Epithelial cell of prostate (primary cell): ENCODE measurements around the gene CD300LG.
"Not testable (repeated sequence)": the region's sequence is repeated elsewhere in the genome, so short reads cannot be mapped to it uniquely, and the experiment has no call there.

ENCODE experiments used
- DNase-seq: peaks from one replicate; pipeline ENCODE4 v3.0.0-alpha.2; 2011; ENCODE audit warnings: low read depth, low spot score
- H3K27ac ChIP-seq: fragments of 450-650 bp; 2 replicates; pipeline ENCODE4 v1.5.1; 2017; ENCODE audit warnings: mild to moderate bottlenecking

The CD300LG gene

DNA sequence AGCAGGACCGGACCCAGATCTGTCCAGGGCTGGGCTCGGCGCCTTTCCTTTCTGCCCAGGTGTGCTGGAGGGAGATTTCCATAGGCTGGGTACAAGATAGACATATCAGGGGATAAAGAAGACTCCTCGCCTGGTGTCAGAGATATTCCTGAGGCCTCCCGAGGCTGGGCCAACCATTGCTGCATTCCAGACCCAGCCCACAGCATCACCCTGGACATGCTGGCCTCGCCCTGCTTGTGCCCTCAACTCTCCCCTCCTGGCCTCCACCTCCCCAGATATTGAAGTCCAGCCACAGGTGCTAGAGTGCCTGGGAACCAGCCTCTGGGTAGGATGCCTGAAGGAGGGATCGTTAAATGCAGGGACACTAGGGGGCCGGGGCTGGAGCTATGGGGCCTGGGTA, 2.1 kb downstream of the CD300LG start:
- DNase-seq, result no peak
- H3K27ac ChIP-seq, result no peak overlapping the region

GRCh38 chr17:43852571-43852970, 5.6 kb downstream of the CD300LG start:
- no peak overlapping the region for H3K27ac ChIP-seq
- DNase-seq, result no peak

GRCh38 chr17:43853546-43853945, 6.6 kb downstream of the CD300LG start:
- H3K27ac ChIP-seq, result no peak overlapping the region
- no peak for DNase-seq

DNA sequence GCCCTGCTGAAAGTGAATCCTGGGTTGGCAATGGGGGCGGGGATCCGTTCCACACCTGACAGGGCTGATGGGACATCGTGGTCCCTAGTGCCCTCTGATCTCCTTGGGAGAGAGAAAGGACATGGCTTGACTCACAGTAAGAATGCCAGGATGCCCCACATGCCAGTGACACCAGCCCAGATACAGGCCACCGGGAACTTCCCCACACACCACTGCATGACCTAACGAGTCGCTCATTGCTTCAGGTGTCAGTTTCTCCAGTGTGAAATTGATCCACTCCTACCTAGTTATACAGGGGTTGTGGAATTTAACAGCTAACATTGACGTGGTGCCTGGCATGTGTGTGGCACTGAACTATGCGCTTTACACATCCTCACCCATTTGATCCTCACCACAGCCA, 7.5 kb downstream of the CD300LG start:
- no peak for DNase-seq
- no peak overlapping the region for H3K27ac ChIP-seq

- no peak overlapping the region for H3K27ac ChIP-seq
- DNase-seq, result no peak
Observed at GRCh38 chr17:43855061-43855460, 8.1 kb downstream of the CD300LG start.

DNA sequence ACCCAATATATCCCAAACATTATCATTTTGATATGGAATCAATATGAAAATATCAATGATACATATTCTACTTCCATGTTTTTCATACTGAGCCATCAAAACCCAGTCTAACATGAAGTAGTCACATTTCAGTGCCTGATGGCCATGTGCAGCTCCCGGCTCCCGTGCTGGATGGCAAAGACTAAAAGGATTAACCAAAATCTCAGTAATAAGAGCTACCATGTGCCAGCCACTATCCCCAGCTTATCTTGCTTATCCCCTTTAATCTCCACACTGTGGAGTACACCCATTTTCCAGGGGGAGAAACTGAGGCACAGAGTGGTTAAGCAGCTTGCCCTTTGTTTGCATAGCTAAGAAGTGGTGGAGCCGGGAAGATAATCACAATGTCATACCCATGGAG, 9.2 kb downstream of the CD300LG start:
- DNase-seq, result no peak
- H3K27ac ChIP-seq, result no peak overlapping the region

- no peak for DNase-seq
- H3K27ac ChIP-seq, result no peak overlapping the region
Observed at GRCh38 chr17:43857141-43857540, 10.2 kb downstream of the CD300LG start.

GRCh38 chr17:43857957-43858600, 11.1 kb downstream of the CD300LG start:
- H3K27ac ChIP-seq, result no peak overlapping the region
- no peak for DNase-seq

- no peak overlapping the region for H3K27ac ChIP-seq
- DNase-seq, result no peak
Observed at GRCh38 chr17:43860077-43860725, 13.2 kb downstream of the CD300LG start.

DNA sequence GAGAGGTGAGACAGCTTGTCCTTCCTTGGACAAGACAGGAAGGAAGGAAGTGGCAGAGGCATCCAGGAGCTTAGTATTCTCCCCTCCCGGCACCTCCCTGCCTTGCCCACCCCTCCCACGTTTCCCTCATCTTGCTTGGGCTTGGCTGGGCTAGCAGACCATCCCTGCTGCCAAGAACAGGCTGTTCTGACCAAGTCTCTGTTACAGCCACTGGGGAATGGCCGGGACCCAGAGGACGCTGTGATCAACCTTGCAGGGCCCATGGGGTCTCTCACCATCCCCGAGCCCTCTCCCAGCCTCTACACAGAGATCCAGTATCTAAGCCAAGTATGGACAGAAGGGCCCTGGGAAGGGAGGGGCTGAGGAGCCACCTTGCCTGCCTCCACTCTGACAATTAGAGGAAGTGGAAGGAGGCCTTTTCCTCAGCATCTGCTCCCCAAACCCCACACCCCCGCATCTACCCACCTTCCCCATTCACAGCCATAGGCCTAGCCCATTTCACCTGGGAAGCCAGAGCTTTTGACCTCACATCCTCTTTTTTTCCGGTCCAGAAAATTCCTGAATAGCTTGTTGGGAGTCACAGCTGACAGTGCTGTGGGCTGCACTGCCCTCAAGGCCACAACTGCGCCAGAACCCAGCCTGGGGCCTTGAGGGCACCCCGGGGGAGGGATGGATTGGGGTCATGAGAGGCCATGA, 14.1 kb downstream of the CD300LG start:
- H3K27ac ChIP-seq, result no peak overlapping the region
- DNase-seq, result no peak

GRCh38 chr17:43861960-43862359, 15.0 kb downstream of the CD300LG start:
- H3K27ac ChIP-seq, result no peak overlapping the region
- no peak for DNase-seq

DNA sequence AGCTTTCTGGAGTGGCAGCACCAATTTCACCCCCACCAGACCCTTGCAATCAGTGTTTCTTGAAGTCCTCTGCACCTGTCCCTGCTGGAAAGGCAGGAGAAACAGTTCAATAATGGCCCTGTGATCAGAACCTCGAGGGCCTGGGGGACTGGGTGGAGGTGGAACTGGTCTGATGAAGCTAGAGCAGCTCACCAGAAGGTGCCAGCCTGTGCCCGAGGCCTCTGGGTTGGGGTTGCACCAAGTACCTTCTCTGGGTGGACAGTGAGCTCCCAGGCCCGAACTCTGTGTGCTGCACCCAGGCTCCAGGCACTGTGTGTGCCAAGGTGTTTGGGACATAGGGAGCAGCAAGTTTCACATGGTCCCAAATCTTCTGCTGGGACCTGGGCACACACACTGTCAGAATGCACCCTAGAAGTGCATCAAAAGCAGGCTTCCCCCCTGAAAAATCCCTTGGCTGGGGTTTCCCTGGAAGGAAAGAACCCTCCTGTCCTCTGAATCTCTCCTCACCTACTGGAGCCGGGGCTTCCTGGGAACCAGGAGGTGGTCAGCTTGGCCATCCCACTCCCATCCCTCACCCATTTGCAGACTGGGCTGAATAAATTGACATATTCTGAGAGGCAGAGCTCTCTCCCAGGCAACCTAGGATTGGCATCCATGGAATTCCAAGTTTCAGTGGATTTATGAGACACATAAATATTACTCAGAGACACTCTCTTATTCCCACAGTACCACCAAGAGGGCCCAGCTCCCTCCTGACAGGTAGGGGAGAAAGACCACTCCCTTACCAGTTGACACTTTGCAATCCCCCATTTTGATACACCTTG, 17.4 kb downstream of the CD300LG start:
- H3K27ac ChIP-seq, result no peak overlapping the region
- no peak for DNase-seq

DNA sequence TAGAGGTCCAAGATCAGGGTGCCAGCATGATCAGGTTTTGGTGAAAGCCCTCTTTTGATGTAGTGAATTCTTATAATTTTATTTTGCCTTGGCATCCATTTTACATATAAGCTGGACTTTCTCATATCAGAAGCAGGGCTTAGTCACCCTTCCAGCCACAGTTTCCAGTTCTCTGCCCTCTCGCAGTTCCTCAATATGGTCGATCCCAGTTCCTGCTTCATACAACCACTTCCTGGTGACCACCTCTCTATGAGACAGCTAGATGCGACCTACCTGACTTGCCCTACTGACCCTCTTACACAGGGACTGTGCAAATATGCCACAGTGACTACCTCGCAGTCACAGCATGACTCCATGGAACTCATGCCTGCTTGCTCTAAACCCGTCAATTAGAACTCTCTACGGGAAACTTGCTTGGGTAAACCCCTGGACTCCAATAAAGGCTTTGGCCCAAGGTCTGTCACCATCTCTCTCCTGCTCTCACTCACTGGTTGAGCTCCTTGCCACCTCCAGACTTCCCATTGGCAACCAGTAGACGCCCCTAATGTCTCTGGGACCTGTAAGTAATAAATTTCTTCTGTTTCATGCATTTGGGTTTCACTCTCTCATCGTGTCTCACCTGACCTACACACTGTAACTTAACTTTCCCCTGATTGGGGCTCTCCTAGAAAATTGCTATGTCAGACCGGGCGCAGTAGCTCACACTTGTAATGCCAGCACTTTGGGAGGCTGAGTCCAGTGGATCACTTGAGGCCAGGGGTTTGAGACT, 21.4 kb downstream of the CD300LG start:
- H3K27ac ChIP-seq, result no peak overlapping the region

DNA sequence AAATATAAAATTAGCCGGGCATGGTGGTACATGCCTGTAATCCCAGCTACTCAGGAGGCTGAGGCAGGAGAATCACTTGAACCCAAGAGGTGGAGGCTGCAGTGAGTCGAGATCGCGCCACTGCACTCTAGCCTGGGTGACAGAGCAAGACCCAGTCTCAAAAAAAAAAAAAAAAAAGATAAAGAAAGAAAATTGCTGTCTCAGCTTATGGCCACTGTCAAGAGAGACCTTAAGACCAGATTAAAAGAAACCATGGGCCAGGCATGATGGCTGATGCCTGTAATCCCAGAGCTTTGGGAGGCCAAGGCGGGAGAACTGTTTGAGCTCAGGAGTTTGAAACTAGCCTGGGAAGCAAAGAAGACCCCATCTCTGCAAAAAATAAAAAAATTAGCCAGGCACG, 22.1 kb downstream of the CD300LG start:
- H3K27ac ChIP-seq, DNase-seq: not testable (repeated sequence)

More for the DNA sequence above, 21.4 kb downstream of the CD300LG start:
- no peak for DNase-seq

DNA sequence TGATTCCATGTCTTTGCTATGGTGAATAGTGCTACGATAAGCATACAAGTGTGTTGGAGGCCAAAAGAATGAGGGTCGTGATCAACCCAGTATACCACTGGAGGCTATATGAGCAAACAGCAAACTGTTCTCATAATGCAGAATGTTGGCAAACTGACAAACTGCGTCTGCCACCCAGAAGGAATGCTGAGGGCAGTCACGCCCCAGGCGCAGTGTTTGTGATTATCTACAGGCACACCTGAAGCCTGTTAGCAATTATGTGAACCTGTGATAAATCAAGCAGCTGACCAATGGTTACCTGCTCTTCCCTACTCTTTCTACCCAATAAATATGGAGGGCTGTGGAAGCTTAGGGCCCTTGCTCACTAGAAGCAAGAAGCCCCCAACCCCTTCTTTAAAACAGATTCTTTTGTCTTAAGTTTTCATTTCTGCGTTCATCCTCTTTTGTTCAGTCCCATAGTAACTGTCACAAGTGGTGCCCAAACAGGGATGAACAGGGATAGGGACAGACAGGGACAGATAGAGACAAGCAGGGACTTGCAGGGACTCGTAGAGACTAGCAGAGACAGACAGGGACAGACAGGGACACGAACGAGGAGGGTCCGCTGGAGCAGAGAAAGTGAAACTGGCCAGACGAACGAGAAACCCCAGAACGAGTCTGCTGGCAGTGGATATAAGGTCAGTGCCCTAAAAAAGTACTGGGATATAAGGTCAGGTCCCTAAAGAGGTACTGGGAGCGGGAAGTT, 25.1 kb downstream of the CD300LG start:
- H3K27ac ChIP-seq, result no peak overlapping the region
- no peak for DNase-seq

GRCh38 chr17:43873091-43873490, 26.1 kb downstream of the CD300LG start:
- DNase-seq, result no peak
- H3K27ac ChIP-seq, result no peak overlapping the region

- no peak for DNase-seq
- H3K27ac ChIP-seq, result no peak overlapping the region
Observed at GRCh38 chr17:43873815-43874214, 26.8 kb downstream of the CD300LG start.

- no peak for DNase-seq
- no peak overlapping the region for H3K27ac ChIP-seq
Observed at GRCh38 chr17:43874293-43874692, 27.3 kb downstream of the CD300LG start.

DNA sequence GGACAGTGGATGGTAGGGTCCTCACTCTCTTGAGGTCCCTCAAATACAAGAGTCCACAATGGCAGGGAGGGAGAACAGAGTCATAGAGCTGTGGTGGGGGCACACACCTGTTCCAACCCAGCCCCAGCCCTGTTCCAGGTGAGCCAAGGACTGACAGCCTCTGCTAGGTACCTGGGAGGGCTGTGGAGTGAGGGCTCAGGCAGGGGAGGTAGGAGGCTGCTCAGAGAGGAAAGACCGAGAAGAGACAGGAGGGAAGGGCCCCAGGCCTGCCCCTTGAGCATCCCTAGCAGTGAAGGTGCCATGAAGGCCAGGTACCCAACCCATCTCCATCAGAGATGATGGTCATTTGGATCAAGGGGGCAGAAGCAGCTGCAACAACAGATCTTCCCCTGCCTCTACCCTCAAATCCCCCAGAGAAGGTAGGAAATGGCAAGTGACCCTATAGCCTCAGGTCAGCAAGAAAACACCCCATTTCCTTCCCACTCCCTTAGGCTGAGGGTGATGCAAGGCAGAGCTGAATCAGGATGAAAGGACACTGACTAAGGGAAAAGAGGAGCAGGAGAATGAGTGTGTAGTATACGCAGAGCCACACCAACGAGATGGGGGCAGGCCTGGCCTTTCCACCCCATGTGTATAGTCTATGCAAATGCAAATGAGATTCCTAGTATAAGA, 28.6 kb downstream of the CD300LG start:
- DNase-seq, result no peak
- no peak overlapping the region for H3K27ac ChIP-seq
